Urothelium cell line (cell line): ENCODE results near the gene RIOK1.
"Not testable (repeated sequence)": the region's sequence is repeated elsewhere in the genome, so short reads cannot be mapped to it uniquely, and the experiment has no call there.

Experiments
- DNase-seq: peaks from one replicate; pipeline ENCODE4 v3.0.0; 2011; ENCODE audit warnings: low spot score, mixed read lengths
- FAIRE-seq: peaks from 2 replicates; lab custom pipeline; 2011; peaks lifted over from hg19 to GRCh38; lab: Jason Lieb, UNC

Gene RIOK1

GRCh38 chr6:7389451-7390225 is at the start of gene RIOK1, which contains the start of gene CAGE1:
Gene RIOK1 (plus strand): TSS chr6:7389808. CDS start chr6:7390003, 195 bp downstream.
Gene CAGE1 (minus strand): TSS chr6:7389742. CDS start chr6:7387173, 2,569 bp downstream.
- FAIRE-seq (no peak), DNase-seq (peak; percentile 94)

GRCh38 chr6:7341271-7341670 is 48.3 kb upstream of the RIOK1 start:
- DNase-seq (no peak), FAIRE-seq (no peak)

GRCh38 chr6:7341989-7342742 is 47.4 kb upstream of the RIOK1 start:
- DNase-seq (peak; percentile 58), FAIRE-seq (no peak)

GRCh38 chr6:7343546-7344475 is 45.8 kb upstream of the RIOK1 start:
- no peak for DNase-seq
- no peak for FAIRE-seq

- FAIRE-seq, result not testable (repeated sequence)
Observed at GRCh38 chr6:7344773-7345450, 44.7 kb upstream of the RIOK1 start.

GRCh38 chr6:7347551-7347997 is 42.0 kb upstream of the RIOK1 start:
- not testable (repeated sequence) for FAIRE-seq

More at GRCh38 chr6:7344773-7345450, 44.7 kb upstream of the RIOK1 start:
- not testable (repeated sequence) for DNase-seq

GRCh38 chr6:7350591-7350990 is 39.0 kb upstream of the RIOK1 start:
- FAIRE-seq, DNase-seq: not testable (repeated sequence)

More at GRCh38 chr6:7347551-7347997, 42.0 kb upstream of the RIOK1 start:
- not testable (repeated sequence) for DNase-seq

DNA sequence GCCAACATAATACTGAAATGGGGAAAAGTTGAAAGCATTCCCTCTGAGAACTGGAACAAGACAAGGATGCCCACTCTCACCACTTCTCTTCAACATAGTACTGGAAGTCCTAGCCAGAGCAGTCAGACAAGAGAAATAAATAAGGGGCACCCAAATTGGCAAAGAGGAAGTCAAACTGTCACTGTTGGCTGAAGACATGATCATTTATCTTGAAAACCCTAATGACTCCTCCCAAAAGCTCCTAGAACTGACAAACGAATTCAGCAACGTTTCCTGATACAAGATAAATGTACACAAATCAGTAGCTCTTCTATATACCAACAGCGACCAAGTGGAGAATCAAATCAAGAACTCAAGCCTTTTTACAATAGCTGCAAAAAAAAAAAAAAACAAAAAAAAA is 37.7 kb upstream of the RIOK1 start:
- FAIRE-seq, DNase-seq: not testable (repeated sequence)

- no peak for FAIRE-seq
- DNase-seq, result no peak
Observed at GRCh38 chr6:7367408-7367807, 22.2 kb upstream of the RIOK1 start.

DNA sequence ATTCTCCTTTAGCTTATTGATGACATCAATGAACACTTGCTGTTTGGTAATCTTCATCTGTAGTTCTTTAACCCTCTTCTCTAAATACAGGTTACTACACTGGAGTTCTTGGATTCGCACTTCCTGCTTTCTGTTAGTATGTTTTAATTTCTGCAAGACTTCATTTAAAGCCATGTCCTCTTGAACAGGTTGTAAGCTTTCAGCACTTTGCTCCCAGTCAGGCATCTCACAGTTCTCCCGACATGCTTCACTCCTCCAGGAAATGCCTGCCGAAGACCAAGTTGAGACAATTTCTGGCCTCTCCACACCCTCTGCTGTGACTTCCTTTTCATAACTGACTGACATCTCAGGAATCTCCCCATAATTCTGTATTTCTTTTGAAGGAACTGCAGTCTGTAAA is 15.9 kb upstream of the RIOK1 start:
- no peak for FAIRE-seq
- no peak for DNase-seq

- FAIRE-seq (no peak), DNase-seq (no peak)
Observed at GRCh38 chr6:7377961-7378360, 11.6 kb upstream of the RIOK1 start.

DNA sequence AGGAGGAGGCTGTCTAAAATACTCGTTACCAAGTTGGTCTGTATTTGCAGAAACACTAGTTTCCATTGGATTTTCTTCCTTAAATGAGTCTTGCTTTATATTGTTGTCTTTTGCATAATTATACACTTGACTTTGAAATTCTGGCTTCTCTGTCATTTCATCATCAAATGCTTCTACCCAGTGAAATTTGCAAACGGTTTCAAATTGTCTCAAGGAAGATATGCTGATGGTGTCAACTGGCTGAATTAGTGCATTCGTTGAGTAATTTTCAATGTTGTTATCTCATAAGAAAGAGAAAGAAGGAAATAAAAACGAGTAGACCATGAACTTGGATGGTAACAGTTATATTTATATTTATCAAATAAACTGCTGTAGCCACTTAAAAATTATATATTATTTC is 10.9 kb upstream of the RIOK1 start:
- DNase-seq (no peak), FAIRE-seq (no peak)

- no peak for FAIRE-seq
- no peak for DNase-seq
Observed at GRCh38 chr6:7381092-7381491, 8.5 kb upstream of the RIOK1 start.

GRCh38 chr6:7389162-7389450 is 502 bp upstream of the RIOK1 start:
- peak; percentile 63 for DNase-seq
- no peak for FAIRE-seq

- FAIRE-seq, result no peak
Observed at GRCh38 chr6:7390226-7390878, 744 bp downstream of the RIOK1 start.

GRCh38 chr6:7391151-7391550 is 1.5 kb downstream of the RIOK1 start:
- no peak for DNase-seq
- FAIRE-seq, result no peak

More at GRCh38 chr6:7390226-7390878, 744 bp downstream of the RIOK1 start:
- DNase-seq, result no peak

GRCh38 chr6:7392402-7392801 is 2.8 kb downstream of the RIOK1 start:
- no peak for FAIRE-seq
- DNase-seq, result no peak

GRCh38 chr6:7401075-7401474 is 11.5 kb downstream of the RIOK1 start:
- FAIRE-seq (no peak), DNase-seq (no peak)

DNA sequence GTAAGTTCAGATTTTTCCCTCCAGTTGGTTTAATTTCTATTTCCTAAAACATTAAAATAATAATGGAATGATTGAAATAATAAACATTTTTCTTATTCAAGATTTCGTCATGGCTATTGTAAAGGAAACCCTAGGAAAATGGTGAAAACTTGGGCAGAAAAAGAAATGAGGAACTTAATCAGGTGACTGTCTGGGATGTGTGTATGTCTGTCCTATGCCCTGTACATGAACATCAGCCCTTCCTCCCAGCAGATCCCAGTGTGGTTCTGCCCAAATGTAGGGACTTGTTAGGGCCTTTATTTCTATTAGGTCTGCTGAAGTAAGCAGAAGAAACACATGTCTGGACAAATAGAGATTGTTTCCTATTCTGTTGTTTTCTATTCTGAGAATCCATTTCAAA is 13.1 kb downstream of the RIOK1 start:
- DNase-seq (no peak), FAIRE-seq (no peak)

DNA sequence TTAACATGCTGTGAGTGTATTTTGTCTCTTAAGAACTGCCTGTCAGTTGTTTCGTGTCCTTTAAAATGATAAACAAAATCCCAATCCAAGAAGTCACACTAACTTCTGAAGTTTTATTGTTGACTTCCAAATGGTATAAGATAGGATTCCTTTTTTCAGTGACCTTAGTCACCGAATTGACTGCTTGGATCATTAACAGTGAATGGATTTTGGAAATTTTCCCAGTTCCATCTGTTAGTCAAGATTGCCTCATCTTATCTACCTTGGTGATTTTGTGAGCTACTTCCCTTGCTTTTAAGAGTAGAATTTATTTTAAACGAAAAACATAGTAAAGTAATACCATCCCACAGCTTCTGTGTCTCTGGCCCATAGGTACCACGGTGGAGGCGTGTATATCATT is 14.9 kb downstream of the RIOK1 start:
- DNase-seq (no peak), FAIRE-seq (no peak)
